ENCODE data around the gene BBC3. TPM values are rescaled to one million over a fixed set of nuclear protein-coding genes. Genes with fewer than 3 reads are reported as not detected.
A peak's percentile ranks its signal among the peaks of the same experiment; 100 is the strongest.
"Not testable (repeated sequence)": the region's sequence is repeated elsewhere in the genome, so short reads cannot be mapped to it uniquely, and the experiment has no call there.

The BBC3 gene
- total RNA-seq = 10 to 100 TPM; 18.7 to 41.9 TPM

DNA sequence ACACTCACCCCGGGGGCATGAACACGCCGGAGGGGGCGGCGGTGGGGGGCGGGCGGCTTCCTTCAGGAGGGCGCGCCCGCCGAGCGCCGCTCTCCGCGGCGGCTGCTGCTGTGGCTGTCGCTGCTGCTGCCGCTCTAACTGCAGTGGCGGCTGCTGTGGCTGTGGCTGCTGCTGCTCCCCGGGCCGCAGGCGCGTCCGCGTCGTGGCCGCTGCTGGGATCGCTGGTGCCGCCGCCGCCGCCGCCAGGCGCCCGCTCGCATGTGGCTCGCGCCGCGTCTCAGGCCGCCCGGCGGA lies at the start of gene BBC3:
Gene BBC3, minus strand, starts transcription at position 279 of the 294 bp plus-strand sequence. CDS start 2,768 bp downstream, outside the sequence.
- H3K27me3 Mint-ChIP-seq = no peaks in the 10 kb centered on the region
- peaks cover 12% of the 10 kb centered on the region for H3K4me1 Mint-ChIP-seq
- H3K36me3 Mint-ChIP-seq (ENCODE audit: low read depth) = peaks cover 20% of the 10 kb centered on the region
- H3K27ac Mint-ChIP-seq = peak within 1 kb of the TSS; percentile 57
- peak within 1 kb of the TSS; percentile 75 for H3K4me3 Mint-ChIP-seq
- H3K9me3 Mint-ChIP-seq = no peaks in the 10 kb centered on the region
- no peak for ATAC-seq (replicated peaks)

- H3K27ac Mint-ChIP-seq = no peak overlapping the region
- H3K4me1 Mint-ChIP-seq = peaks cover 12% of the 10 kb centered on the region
- ATAC-seq (replicated peaks) = peak; percentile 68
- H3K36me3 Mint-ChIP-seq (ENCODE audit: low read depth) = peaks cover 18% of the 10 kb centered on the region
- H3K4me3 Mint-ChIP-seq = no peak overlapping the region
- H3K27me3 Mint-ChIP-seq = no peaks in the 10 kb centered on the region
- H3K9me3 Mint-ChIP-seq = no peaks in the 10 kb centered on the region
Observed at GRCh38 chr19:47280183-47280797, 49.3 kb upstream of the BBC3 start.

- H3K9me3 Mint-ChIP-seq = not testable (repeated sequence)
Observed at GRCh38 chr19:47276513-47276912, 45.5 kb upstream of the BBC3 start.

GRCh38 chr19:47275791-47276461 lies 44.9 kb upstream of the BBC3 start:
- no peaks in the 10 kb centered on the region for H3K9me3 Mint-ChIP-seq

More at GRCh38 chr19:47276513-47276912, 45.5 kb upstream of the BBC3 start:
- H3K27ac Mint-ChIP-seq; H3K27me3 Mint-ChIP-seq; ATAC-seq (replicated peaks): not testable (repeated sequence)
- peaks cover 37% of the 10 kb centered on the region for H3K36me3 Mint-ChIP-seq (ENCODE audit: low read depth)
- peak overlapping the region; percentile 70 for H3K4me3 Mint-ChIP-seq
- H3K4me1 Mint-ChIP-seq = peaks cover 26% of the 10 kb centered on the region

DNA sequence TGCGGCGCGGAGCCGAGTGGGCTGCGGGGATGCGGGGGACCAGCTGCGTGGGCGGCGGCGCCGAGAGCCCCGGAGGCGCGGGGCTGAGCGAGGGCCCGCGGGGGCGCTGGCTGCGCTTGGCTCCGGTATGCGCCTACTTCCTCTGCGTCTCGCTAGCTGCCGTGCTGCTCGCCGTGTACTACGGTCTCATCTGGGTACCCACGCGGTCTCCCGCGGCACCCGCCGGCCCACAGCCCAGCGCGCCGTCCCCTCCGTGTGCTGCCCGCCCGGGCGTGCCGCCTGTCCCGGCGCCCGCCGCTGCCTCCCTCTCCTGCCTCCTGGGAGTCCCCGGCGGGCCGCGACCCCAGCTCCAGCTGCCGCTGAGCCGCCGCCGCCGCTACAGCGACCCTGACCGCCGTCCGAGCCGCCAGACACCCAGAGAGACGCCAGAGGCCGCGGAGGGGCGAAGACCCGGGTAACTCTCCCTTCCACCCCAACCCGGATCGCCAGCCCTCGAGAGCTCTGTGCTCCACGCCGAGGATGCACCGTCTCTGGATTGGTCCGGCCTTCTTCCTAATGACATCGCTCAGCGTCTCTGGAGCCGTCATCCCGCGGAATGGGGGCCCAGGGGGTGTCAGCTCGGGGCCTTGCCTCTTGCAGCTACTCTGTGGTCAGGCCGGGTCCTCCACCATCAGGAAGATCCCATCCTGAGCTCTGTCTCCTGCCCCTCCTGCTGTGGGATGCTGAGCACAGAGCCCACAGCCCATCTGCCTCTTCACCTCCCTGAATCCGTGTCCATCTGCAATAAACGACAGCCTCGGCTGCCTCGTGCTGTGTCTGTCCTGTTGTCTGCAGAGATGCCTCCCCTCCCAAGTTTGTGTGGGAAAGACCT lies 44.1 kb upstream of the BBC3 start:
- H3K9me3 Mint-ChIP-seq = no peaks in the 10 kb centered on the region
- peak; percentile 8 for ATAC-seq (replicated peaks)
- peaks cover 46% of the 10 kb centered on the region for H3K36me3 Mint-ChIP-seq (ENCODE audit: low read depth)
- H3K4me3 Mint-ChIP-seq = peak overlapping the region; percentile 70
- peaks cover 26% of the 10 kb centered on the region for H3K4me1 Mint-ChIP-seq
- no peaks in the 10 kb centered on the region for H3K27me3 Mint-ChIP-seq
- H3K27ac Mint-ChIP-seq = peak overlapping the region; percentile 56

More at GRCh38 chr19:47275791-47276461, 44.9 kb upstream of the BBC3 start:
- H3K36me3 Mint-ChIP-seq (ENCODE audit: low read depth) = peaks cover 40% of the 10 kb centered on the region
- H3K27me3 Mint-ChIP-seq = no peaks in the 10 kb centered on the region
- peak overlapping the region; percentile 56 for H3K27ac Mint-ChIP-seq
- ATAC-seq (replicated peaks) = no peak
- peaks cover 26% of the 10 kb centered on the region for H3K4me1 Mint-ChIP-seq
- peak overlapping the region; percentile 70 for H3K4me3 Mint-ChIP-seq

- H3K4me3 Mint-ChIP-seq = peak within 1 kb of the TSS; percentile 94
- H3K4me1 Mint-ChIP-seq = peaks cover 26% of the 10 kb centered on the region
- no peaks in the 10 kb centered on the region for H3K9me3 Mint-ChIP-seq
- H3K27ac Mint-ChIP-seq = peak within 1 kb of the TSS; percentile 96
- peak; percentile 83 for ATAC-seq (replicated peaks)
- H3K36me3 Mint-ChIP-seq (ENCODE audit: low read depth) = peaks cover 46% of the 10 kb centered on the region
- no peaks in the 10 kb centered on the region for H3K27me3 Mint-ChIP-seq
Observed at GRCh38 chr19:47274071-47274890, 43.3 kb upstream of the BBC3 start, which contains the start of gene INAFM1. Gene INAFM1, plus strand, starts transcription at chr19:47274885. Its CDS starts 35 bp downstream, at chr19:47274920.

DNA sequence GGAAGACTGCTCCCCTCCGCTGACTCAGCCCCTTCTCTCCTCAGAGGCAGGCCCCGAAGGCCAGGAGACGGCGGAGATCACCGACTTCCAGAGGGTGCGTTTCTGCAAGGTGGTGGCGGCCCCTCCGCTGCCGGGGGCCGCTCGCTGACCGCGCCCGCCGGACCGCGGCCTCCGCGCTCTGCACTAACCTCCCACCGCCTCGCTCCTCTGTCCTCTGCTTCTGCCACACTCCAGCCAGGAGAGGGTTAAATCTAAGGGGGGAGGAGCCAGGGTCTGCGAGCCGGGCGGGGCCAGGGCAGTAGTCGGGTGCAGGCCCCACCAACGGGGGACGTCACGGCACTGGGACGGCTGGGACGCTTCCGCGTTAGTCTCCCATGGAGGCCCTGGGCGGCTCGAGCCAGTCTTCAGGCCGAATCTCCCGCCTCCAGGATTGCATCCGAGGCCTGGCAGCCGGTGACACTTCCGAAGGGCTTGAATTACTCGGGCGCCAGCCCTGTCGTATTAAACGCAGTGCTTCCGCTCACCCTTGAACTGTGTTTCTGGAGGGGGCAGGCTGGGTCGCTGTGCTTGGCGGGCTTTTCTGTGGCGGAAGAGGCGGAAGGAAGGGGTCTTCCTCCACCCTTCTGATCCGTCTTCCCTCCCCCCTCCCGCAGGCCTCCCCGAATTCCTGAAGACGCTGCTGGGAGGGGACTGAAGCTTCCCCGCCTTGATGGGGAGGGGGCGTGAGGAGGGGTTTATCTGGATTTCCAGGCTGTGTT lies 42.5 kb upstream of the BBC3 start:
- peak; percentile 84 for ATAC-seq (replicated peaks)
- peak overlapping the region; percentile 94 for H3K4me3 Mint-ChIP-seq
- H3K27ac Mint-ChIP-seq = peak overlapping the region; percentile 96
- H3K36me3 Mint-ChIP-seq (ENCODE audit: low read depth) = peaks cover 46% of the 10 kb centered on the region
- H3K9me3 Mint-ChIP-seq = no peaks in the 10 kb centered on the region
- H3K27me3 Mint-ChIP-seq = no peaks in the 10 kb centered on the region
- H3K4me1 Mint-ChIP-seq = peaks cover 26% of the 10 kb centered on the region

- Mint-ChIP-seq H3K27me3 (no peaks in the 10 kb centered on the region), H3K27ac (peak overlapping the region; percentile 96), H3K4me1 (peaks cover 21% of the 10 kb centered on the region), H3K36me3 (ENCODE audit: low read depth) (peaks cover 55% of the 10 kb centered on the region), H3K4me3 (peak overlapping the region; percentile 94), H3K9me3 (no peaks in the 10 kb centered on the region)
- ATAC-seq (replicated peaks) = no peak
Observed at GRCh38 chr19:47272448-47273312, 41.7 kb upstream of the BBC3 start.

- Mint-ChIP-seq H3K27ac (no peak overlapping the region), H3K36me3 (ENCODE audit: low read depth) (peaks cover 62% of the 10 kb centered on the region), H3K27me3 (no peaks in the 10 kb centered on the region), H3K9me3 (no peaks in the 10 kb centered on the region), H3K4me1 (peaks cover 20% of the 10 kb centered on the region), H3K4me3 (peak overlapping the region; percentile 94)
- ATAC-seq (replicated peaks) = no peak
Observed at GRCh38 chr19:47271949-47272348, 41.0 kb upstream of the BBC3 start.

GRCh38 chr19:47270408-47270807 lies 39.4 kb upstream of the BBC3 start:
- no peak overlapping the region for H3K4me3 Mint-ChIP-seq
- peak overlapping the region; percentile 68 for H3K27ac Mint-ChIP-seq
- no peaks in the 10 kb centered on the region for H3K9me3 Mint-ChIP-seq
- peaks cover 15% of the 10 kb centered on the region for H3K4me1 Mint-ChIP-seq
- H3K27me3 Mint-ChIP-seq = no peaks in the 10 kb centered on the region
- no peak for ATAC-seq (replicated peaks)
- H3K36me3 Mint-ChIP-seq (ENCODE audit: low read depth) = peaks cover 72% of the 10 kb centered on the region

GRCh38 chr19:47269596-47269995 lies 38.6 kb upstream of the BBC3 start:
- H3K4me1 Mint-ChIP-seq = peaks cover 14% of the 10 kb centered on the region
- H3K9me3 Mint-ChIP-seq = no peaks in the 10 kb centered on the region
- ATAC-seq (replicated peaks) = no peak
- no peak overlapping the region for H3K4me3 Mint-ChIP-seq
- H3K27me3 Mint-ChIP-seq = no peaks in the 10 kb centered on the region
- H3K36me3 Mint-ChIP-seq (ENCODE audit: low read depth) = peaks cover 76% of the 10 kb centered on the region
- H3K27ac Mint-ChIP-seq = no peak overlapping the region

DNA sequence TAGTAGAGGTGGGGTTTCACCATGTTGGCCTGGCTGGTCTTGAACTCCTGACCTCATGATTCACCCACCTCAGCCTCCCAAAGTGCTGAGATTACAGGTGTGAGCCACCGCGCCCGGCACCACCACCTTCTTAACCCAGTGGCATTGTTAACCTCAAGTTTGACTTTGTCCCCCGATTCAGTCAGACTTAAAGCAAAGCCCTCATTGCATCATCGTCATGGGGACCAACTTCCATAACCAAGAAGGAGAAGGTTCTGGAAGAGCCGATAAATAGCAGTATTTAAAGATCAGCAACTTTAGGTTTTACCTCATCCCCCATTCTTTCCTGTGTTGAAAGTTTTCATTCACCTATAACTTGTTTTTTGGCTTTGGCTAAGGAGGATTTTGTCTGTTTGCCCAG lies 37.0 kb upstream of the BBC3 start:
- Mint-ChIP-seq H3K27me3 (no peaks in the 10 kb centered on the region), H3K9me3 (no peaks in the 10 kb centered on the region), H3K36me3 (ENCODE audit: low read depth) (peaks cover 75% of the 10 kb centered on the region), H3K4me3 (no peak overlapping the region), H3K4me1 (peaks cover 9% of the 10 kb centered on the region), H3K27ac (no peak overlapping the region)
- ATAC-seq (replicated peaks) = no peak

- peaks cover 77% of the 10 kb centered on the region for H3K36me3 Mint-ChIP-seq (ENCODE audit: low read depth)
- peaks cover 4% of the 10 kb centered on the region for H3K4me1 Mint-ChIP-seq
- H3K27ac Mint-ChIP-seq = no peak overlapping the region
- no peak for ATAC-seq (replicated peaks)
- H3K4me3 Mint-ChIP-seq = no peak overlapping the region
- H3K9me3 Mint-ChIP-seq = no peaks in the 10 kb centered on the region
- H3K27me3 Mint-ChIP-seq = no peaks in the 10 kb centered on the region
Observed at GRCh38 chr19:47267350-47267759, 36.4 kb upstream of the BBC3 start.

Data from activated T-helper 17 cell treated with anti-CD3 and anti-CD28 coated beads, Interleukin-2, amount 50 U/mL, for 72 hours (primary cell).